GM12864 (cell line): ENCODE results near the gene PFDN1.
A peak's percentile ranks its signal among the peaks of the same experiment; 100 is the strongest.

Experiments used
- DNase-seq: peaks from one replicate; pipeline ENCODE4 v3.0.0-alpha.2; 2011; ENCODE audit warnings: low read depth
- H3K4me3 ChIP-seq: 2 replicates; pipeline ENCODE4 v1.5.1; 2011; ENCODE audit warnings: mild to moderate bottlenecking, low read depth, low read length, control low read depth
- CTCF ChIP-seq: IDR thresholded peaks from 2 replicates; pipeline ENCODE4 v1.5.1; 2011; ENCODE audit warnings: low read depth, mild to moderate bottlenecking, moderate library complexity, low read length, control low read depth, inconsistent platforms; ENCODE audit errors: missing control alignments

PFDN1 gene

GRCh38 chr5:140255460-140256157 lies 47.3 kb downstream of the PFDN1 start:
- no peak for DNase-seq
- H3K4me3 ChIP-seq, result no peak overlapping the region
- TF ChIP-seq CTCF, result no peak

GRCh38 chr5:140253985-140254384 lies 48.9 kb downstream of the PFDN1 start:
- DNase-seq, result no peak
- H3K4me3 ChIP-seq, result no peak overlapping the region
- no peak for TF ChIP-seq CTCF

- no peak for DNase-seq
- TF ChIP-seq CTCF, result no peak
- no peak overlapping the region for H3K4me3 ChIP-seq
Measured at GRCh38 chr5:140252470-140253126, 50.3 kb downstream of the PFDN1 start.

- TF ChIP-seq CTCF, result no peak
- DNase-seq, result peak; percentile 36
- no peak overlapping the region for H3K4me3 ChIP-seq
Measured at GRCh38 chr5:140251527-140251973, 51.4 kb downstream of the PFDN1 start.

GRCh38 chr5:140250386-140250785 lies 52.5 kb downstream of the PFDN1 start:
- no peak for TF ChIP-seq CTCF
- DNase-seq, result no peak
- H3K4me3 ChIP-seq, result no peak overlapping the region

GRCh38 chr5:140249536-140249935 lies 53.4 kb downstream of the PFDN1 start:
- H3K4me3 ChIP-seq, result no peak overlapping the region
- no peak for DNase-seq
- no peak for TF ChIP-seq CTCF
